HG02885 (cell line): ENCODE measurements around the gene ZNF792.
A peak's percentile ranks its signal among the peaks of the same experiment; 100 is the strongest.
"Not testable (repeated sequence)": the region's sequence is repeated elsewhere in the genome, so short reads cannot be mapped to it uniquely, and the experiment has no call there.

Experiments used
- ATAC-seq: cut with Tn5 transposase; IDR thresholded peaks from one replicate; pipeline ENCODE4 v1.9.1; 2021; ENCODE audit warnings: mild to moderate bottlenecking; ENCODE audit not compliant: unreplicated experiment, poor library complexity

Gene ZNF792

GRCh38 chr19:34963573-34964406 lies at the start of gene ZNF792:
ZNF792 (minus strand) TSS chr19:34964229; CDS start chr19:34963662, 567 bp downstream.
- peak; percentile 87 for ATAC-seq

GRCh38 chr19:35013041-35013819 lies 49.2 kb upstream of the ZNF792 start:
- ATAC-seq: no peak

GRCh38 chr19:35011737-35012682 lies 48.0 kb upstream of the ZNF792 start:
- no peak for ATAC-seq

DNA sequence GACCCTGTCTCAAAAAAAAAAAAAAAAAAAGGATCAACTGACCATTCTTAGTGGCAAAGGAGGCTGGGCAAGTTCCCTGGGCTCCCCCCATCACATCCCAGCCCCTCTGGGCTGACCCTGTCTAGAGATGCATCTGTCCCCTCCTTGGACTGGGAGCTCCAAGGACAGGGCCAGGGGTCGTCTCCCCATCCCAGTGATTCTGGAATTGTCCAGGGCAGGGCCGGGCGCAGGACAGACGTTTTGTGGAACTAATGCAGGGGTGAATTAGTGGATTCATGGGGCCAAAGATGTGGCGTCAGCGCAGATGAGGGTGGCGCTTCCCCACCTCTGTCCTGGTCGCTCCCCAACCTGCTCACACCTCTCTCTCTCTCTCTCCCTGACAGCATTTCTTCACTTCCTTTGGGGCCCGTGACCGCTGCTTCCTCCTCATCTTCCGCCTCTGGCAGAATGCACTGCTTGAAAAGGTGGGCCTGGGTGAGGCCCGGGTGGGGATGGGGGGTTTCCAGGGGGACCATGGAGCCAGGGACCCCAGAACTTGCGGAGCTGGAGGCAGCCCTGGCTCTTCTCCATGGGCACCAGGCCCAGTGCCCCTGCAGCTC lies 47.2 kb upstream of the ZNF792 start:
- ATAC-seq: no peak

DNA sequence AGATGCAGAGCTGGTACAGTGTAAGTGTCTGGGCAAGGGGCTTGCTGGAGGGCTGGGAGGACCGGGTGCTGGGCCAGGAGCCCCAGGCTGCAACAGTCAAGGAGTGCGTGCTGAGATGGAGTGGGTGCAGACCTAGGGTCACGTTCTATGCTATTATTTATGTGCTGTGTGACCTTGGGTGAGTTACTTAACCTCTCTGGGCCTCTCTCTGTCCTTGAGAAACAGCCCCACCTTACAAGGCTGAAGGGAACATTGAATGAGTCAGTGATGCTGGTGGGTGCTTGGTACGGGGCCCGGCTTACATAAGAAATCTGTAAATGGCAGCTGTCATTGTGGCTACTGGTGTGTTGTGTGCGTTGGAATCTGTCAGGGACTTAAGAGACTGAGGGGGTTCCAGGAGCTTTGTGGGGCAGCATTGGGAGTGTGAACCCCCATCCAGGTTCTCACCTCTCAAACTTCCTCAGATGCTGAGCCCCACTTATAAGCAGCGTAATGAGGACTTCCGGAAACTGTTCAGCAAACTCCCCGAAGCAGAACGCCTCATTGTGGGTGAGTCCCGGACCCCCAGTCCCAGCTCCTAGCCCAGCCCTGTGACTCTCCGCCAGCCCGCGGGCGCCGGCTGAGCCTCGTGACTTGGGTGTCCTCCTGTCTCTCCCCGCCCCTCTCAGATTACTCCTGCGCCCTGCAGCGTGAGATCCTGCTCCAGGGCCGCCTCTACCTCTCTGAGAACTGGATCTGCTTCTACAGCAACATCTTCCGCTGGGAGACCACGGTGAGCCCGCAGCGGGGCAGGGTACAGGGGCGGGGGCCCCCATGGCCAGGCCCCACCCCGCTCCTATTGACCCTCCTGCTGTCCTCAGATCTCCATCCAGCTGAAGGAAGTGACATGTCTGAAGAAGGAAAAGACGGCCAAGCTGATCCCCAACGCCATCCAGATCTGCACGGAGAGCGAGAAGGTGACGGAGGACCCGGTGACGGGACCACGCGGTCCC lies 45.7 kb upstream of the ZNF792 start:
- ATAC-seq: no peak

DNA sequence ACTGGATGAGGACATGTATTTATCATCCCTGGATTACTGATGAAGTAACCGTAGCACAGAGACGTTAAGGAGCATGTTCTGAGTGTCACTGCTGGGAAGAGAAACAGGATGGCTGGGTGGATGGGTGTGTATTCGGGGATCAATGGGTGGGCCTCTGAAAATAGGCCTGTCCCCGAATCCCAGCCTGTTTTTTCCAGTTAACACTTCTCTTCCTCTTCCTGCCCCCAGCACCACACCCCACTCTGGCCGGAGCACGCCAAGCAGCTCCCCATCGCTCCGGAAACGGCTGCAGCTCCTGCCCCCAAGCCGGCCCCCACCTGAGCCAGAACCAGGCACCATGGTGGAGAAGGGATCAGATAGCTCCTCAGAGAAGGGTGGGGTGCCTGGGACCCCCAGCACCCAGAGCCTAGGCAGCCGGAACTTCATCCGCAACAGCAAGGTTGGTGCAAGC lies 44.9 kb upstream of the ZNF792 start:
- ATAC-seq: no peak

DNA sequence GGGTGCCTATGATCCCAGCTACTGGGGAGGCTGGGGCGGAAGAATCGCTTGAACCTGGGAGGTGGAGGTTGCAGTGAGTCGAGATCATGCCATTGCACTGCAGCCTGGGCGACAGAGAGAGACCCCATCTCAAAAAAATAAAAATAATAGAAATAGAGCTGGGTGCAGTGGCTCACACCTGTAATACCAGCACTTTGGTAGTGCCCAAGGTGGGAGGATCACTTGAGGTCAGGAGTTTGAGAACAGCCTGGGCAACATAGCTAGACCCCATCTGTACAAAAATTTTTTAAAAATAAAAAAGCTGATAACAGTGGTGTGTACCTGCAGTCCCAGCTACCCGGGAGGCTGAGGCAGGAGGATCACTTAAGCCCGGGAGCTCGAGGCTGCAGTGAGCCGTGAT lies 43.4 kb upstream of the ZNF792 start:
- not testable (repeated sequence) for ATAC-seq

DNA sequence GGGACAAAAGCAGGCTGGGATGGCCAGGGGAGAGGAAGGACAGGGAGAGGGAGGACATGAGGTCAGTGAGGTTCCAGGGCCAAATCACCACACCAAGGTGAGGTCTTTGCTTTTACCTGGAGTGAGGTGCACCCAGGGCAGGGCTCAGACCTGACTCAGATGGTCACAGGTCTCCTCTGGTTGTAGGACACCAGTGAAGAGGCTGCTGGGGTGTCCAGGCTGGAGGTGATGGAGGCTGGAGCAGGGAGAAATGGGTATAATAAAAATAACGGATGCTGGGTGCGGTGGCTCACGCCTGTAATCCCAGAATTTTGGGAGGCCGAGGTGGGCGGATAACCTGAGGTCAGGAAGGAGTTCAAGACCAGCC lies 43.0 kb upstream of the ZNF792 start:
- no peak for ATAC-seq

- no peak for ATAC-seq
Observed at GRCh38 chr19:35006342-35006998, 42.4 kb upstream of the ZNF792 start.

- not testable (repeated sequence) for ATAC-seq
Observed at GRCh38 chr19:35006007-35006341, 41.9 kb upstream of the ZNF792 start.

DNA sequence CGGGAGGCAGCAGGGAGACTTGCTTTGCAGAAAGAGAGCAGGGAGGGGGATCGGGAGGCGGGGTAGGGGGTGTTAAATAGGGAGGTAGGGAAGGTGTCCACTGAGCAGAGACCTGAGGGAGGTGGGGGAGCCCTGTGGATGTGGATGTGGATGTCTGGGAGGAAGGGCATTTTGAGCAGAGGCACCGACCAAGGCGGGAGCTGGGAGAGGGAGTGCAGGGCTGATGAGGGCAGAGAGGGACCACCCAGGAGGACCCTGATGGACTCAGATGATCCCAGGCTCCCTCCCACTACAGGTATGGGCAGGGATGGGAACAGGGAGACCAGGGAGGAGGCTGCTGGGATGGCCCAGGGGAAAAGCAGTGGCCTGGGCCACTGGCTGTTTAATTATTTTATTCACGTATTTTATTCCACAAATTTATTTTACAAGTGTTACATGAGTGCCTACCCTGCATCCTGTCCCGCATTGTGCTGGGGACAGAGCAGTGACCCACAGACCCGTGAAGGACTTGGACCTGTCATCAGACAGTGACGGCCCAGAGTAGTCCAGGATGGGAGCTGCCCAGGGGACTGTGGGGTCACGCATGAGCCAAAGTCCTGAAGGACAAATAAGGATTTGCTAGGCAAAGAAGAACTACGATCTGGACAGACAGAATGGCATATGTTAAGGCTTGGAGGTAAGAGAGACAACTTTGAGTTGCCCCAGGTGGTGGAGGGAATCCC lies 41.4 kb upstream of the ZNF792 start:
- no peak for ATAC-seq

GRCh38 chr19:35004517-35005255 lies 40.7 kb upstream of the ZNF792 start:
- no peak for ATAC-seq

GRCh38 chr19:35002037-35002535 lies 38.1 kb upstream of the ZNF792 start:
- no peak for ATAC-seq

GRCh38 chr19:35000647-35001501 lies 36.8 kb upstream of the ZNF792 start:
- peak; percentile 22 for ATAC-seq

GRCh38 chr19:35000338-35000646 lies 36.3 kb upstream of the ZNF792 start:
- no peak for ATAC-seq
